CD8-positive, alpha-beta memory T cell (primary cell): Measurements from ENCODE around the gene BMPR2. TPM values are rescaled to one million over a fixed set of nuclear protein-coding genes. Genes with fewer than 3 reads are reported as not detected.
"Not testable (repeated sequence)": the region's sequence is repeated elsewhere in the genome, so short reads cannot be mapped to it uniquely, and the experiment has no call there.

ENCODE experiments used
- CTCF ChIA-PET: fragments of 350-600 bp; sonication (Branson Sonifier 250); formaldehyde crosslinking; loops from one replicate; lab custom pipeline; 2021; ENCODE audit warnings: antibody characterized with exemption; lab: Charles Lee
- POLR2A ChIA-PET: fragments of 350-600 bp; sonication (Branson Sonifier 250); formaldehyde crosslinking; loops from one replicate; lab custom pipeline; 2021; ENCODE audit warnings: antibody characterized with exemption; lab: Charles Lee
- DNase-seq, 5 donors: peaks; one replicate each; pipeline versions ENCODE4 v3.0.0 to v3.0.0-alpha.2; 2020 to 2022; ENCODE audit warnings: mixed read lengths in 1 of 5
- H3K27ac ChIP-seq: one replicate; pipeline ENCODE4 v1.7.0; 2013; ENCODE audit warnings: low read depth, mild to moderate bottlenecking, low read length, moderate library complexity
- H3K27me3 ChIP-seq: 2 replicates; pipeline ENCODE4 v1.7.0; 2013; ENCODE audit warnings: low read length, mild to moderate bottlenecking; ENCODE audit not compliant: insufficient read depth, poor library complexity, severe bottlenecking
- H3K36me3 ChIP-seq: 2 replicates; pipeline ENCODE4 v1.7.0; 2013; ENCODE audit warnings: mild to moderate bottlenecking, low read length, moderate library complexity; ENCODE audit not compliant: insufficient read depth
- H3K4me1 ChIP-seq: 2 replicates; pipeline ENCODE4 v1.7.0; 2013; ENCODE audit warnings: mild to moderate bottlenecking, low read length, moderate library complexity; ENCODE audit not compliant: insufficient read depth
- H3K4me3 ChIP-seq: 2 replicates; pipeline ENCODE4 v1.7.0; 2013; ENCODE audit warnings: mild to moderate bottlenecking, low read length
- H3K9me3 ChIP-seq: 2 replicates; pipeline ENCODE4 v1.7.0; 2013; ENCODE audit warnings: mild to moderate bottlenecking, low read length
- H3K27ac Mint-ChIP-seq, 8 donors: one replicate each; pipeline ENCODE4 v1.8.0; 2020 to 2021; ENCODE audit warnings: mixed read lengths in 8 of 8, mild to moderate bottlenecking in 6 of 8, inconsistent platforms in 3 of 8, moderate library complexity in 3 of 8
- H3K27me3 Mint-ChIP-seq, 2 donors: one replicate each; pipeline ENCODE4 v1.8.0; 2020 to 2021; ENCODE audit warnings: mixed read lengths in 2 of 2, mild to moderate bottlenecking in 1 of 2, moderate library complexity in 1 of 2
- H3K36me3 Mint-ChIP-seq, 3 donors: one replicate each; pipeline ENCODE4 v1.8.0; 2020 to 2021; ENCODE audit warnings: mixed read lengths in 3 of 3, inconsistent platforms in 1 of 3, mild to moderate bottlenecking in 1 of 3
- H3K4me1 Mint-ChIP-seq, 3 donors: one replicate each; pipeline ENCODE4 v1.8.0; 2020 to 2021; ENCODE audit warnings: mixed read lengths in 3 of 3, inconsistent platforms in 1 of 3, mild to moderate bottlenecking in 1 of 3
- H3K4me3 Mint-ChIP-seq, 7 donors: one replicate each; pipeline ENCODE4 v1.8.0; 2020 to 2021; ENCODE audit warnings: mixed read lengths in 7 of 7, mild to moderate bottlenecking in 6 of 7, moderate library complexity in 4 of 7, inconsistent platforms in 2 of 7
- H3K9me3 Mint-ChIP-seq, 5 donors: one replicate each; pipeline ENCODE4 v1.8.0; 2020 to 2022; ENCODE audit warnings: mixed read lengths in 5 of 5, mild to moderate bottlenecking in 3 of 5, moderate library complexity in 2 of 5, inconsistent platforms in 1 of 5
- polyA plus RNA-seq: library from polyadenylated mRNA; unstranded; fragments of 300-500 nt; fragmentation: Illumina TruSeq; gene quantifications from one replicate; pipeline ENCODE4 v1.2.3, GENCODE V29; 2021
- total RNA-seq, 2 experiments: library from RNA; stranded (reverse); gene quantifications; one replicate each; pipeline ENCODE4 v1.2.3, GENCODE V29; 2021

BMPR2 gene
- total and polyA plus RNA-seq, 3 experiments from 2014 or later: 3.1 to 9.7 (median 9.7) TPM

GRCh38 chr2:202546499-202547141 is 170.5 kb downstream of the BMPR2 start:
- H3K36me3 ChIP-seq, H3K9me3 ChIP-seq, POLR2A ChIA-PET, H3K9me3 Mint-ChIP-seq, H3K4me3 ChIP-seq, H3K4me1 ChIP-seq, H3K27ac ChIP-seq, H3K27me3 ChIP-seq, H3K36me3 Mint-ChIP-seq, CTCF ChIA-PET, H3K27ac Mint-ChIP-seq, H3K4me1 Mint-ChIP-seq, H3K4me3 Mint-ChIP-seq, H3K27me3 Mint-ChIP-seq, DNase-seq: not testable (repeated sequence)

DNA sequence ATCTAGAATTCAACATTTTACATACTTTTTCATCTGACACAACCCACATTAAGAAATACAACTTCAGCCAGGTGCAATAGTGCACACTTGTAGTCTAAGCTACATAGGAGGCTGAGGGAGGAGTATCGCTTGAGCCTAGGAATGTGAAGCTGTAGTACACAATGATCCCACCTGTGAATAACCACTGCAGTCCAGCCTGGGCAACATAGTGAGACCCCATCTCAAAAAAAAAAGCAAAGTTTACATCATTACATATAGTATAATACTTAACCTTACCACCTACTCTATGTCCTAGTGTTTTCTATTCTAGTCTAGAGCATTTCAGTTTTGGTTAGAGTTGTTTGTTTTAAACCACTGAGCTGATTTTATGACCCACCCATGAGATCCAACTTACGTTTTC is 172.1 kb downstream of the BMPR2 start:
- ChIA-PET POLR2A (interaction anchor here (0.6 kb wide), 1 partner anchor 757 kb away, joined by 3 read pairs; no protein-coding TSS in a partner anchor), CTCF (no interaction called here)
- no peaks in the 10 kb centered on the region for H3K9me3 ChIP-seq
- Mint-ChIP-seq H3K9me3 (no peaks in the 10 kb centered on the region), H3K27me3 (no peaks in the 10 kb centered on the region), H3K4me3 (no peak overlapping the region), H3K4me1 (no peaks in the 10 kb centered on the region), H3K27ac (no peak overlapping the region), H3K36me3 (peaks cover 8 to 19% (median 9%) of the 10 kb centered on the region in 3 donors)
- H3K36me3 ChIP-seq: no peaks in the 10 kb centered on the region
- DNase-seq: no peak
- no peak overlapping the region for H3K27ac ChIP-seq
- no peaks in the 10 kb centered on the region for H3K27me3 ChIP-seq
- H3K4me1 ChIP-seq: no peaks in the 10 kb centered on the region
- no peak overlapping the region for H3K4me3 ChIP-seq

DNA sequence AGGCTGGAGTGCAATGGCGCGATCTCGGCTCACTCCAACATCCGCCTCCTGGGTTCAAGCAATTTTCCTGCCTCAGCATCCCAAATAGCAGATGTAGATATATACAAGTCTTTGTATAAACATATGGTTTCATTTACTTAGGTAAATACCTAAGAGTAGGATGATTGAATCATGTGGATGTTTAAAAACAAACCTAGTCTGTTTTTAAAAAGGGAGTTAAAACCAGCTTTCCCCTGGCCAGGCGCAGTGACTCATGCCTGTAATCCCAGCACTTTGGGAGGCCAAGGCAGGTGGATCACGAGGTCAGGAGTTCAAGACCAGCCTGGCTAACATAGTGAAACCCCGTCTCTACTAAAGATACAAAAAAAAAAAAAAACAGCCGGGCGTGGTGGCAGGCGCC is 174.9 kb downstream of the BMPR2 start:
- H3K27ac Mint-ChIP-seq, H3K9me3 Mint-ChIP-seq, H3K4me3 Mint-ChIP-seq, H3K4me1 ChIP-seq, DNase-seq, H3K27me3 Mint-ChIP-seq, H3K27ac ChIP-seq, H3K4me1 Mint-ChIP-seq, H3K4me3 ChIP-seq, H3K36me3 ChIP-seq, H3K9me3 ChIP-seq, POLR2A ChIA-PET, CTCF ChIA-PET, H3K27me3 ChIP-seq: not testable (repeated sequence)
- peaks cover 19 to 42% (median 19%) of the 10 kb centered on the region in 3 donors for H3K36me3 Mint-ChIP-seq

DNA sequence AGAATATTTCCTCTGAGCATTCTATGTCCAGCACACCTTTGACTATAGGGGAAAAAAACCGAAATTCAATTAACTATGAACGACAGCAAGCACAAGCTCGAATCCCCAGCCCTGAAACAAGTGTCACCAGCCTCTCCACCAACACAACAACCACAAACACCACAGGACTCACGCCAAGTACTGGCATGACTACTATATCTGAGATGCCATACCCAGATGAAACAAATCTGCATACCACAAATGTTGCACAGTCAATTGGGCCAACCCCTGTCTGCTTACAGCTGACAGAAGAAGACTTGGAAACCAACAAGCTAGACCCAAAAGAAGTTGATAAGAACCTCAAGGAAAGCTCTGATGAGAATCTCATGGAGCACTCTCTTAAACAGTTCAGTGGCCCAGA is 179.2 kb downstream of the BMPR2 start:
- DNase-seq: no peak
- no peaks in the 10 kb centered on the region for H3K27me3 ChIP-seq
- Mint-ChIP-seq H3K36me3 (peaks cover 18 to 51% (median 19%) of the 10 kb centered on the region in 3 donors), H3K27ac (peak overlapping the region in 3 of 8 donors; percentile 3 to 34 (median 24)), H3K4me3 (no peak overlapping the region), H3K27me3 (no peaks in the 10 kb centered on the region), H3K9me3 (no peaks in the 10 kb centered on the region), H3K4me1 (no peaks in the 10 kb centered on the region)
- H3K4me1 ChIP-seq: no peaks in the 10 kb centered on the region
- no peak overlapping the region for H3K4me3 ChIP-seq
- CTCF ChIA-PET: no interaction called here
- peaks cover 12% of the 10 kb centered on the region for H3K36me3 ChIP-seq
- H3K27ac ChIP-seq: no peak overlapping the region
- H3K9me3 ChIP-seq: no peaks in the 10 kb centered on the region
- POLR2A ChIA-PET: no interaction called here

DNA sequence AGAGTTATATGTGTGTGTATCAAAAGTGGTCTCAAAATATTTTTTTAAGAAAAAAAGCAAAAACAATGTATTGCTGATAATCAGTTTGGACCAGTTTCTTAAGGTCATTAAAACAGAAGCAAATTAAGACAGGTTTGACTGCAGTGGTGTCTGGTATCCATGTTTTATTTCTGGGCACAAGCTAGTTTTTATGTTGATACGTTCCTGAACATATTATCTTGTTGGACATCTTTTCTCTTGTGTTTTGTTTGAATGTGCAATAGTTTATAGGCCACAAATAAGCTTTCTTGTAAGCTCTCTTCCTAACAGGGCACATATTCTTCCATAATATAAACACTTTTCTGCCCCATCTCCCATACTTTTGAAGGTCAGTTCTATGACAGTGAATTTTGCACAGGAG is 184.1 kb downstream of the BMPR2 start:
- Mint-ChIP-seq H3K27ac (no peak overlapping the region), H3K4me1 (no peaks in the 10 kb centered on the region), H3K4me3 (no peak overlapping the region), H3K36me3 (peaks cover 6 to 27% (median 10%) of the 10 kb centered on the region in 3 donors), H3K27me3 (no peaks in the 10 kb centered on the region), H3K9me3 (no peaks in the 10 kb centered on the region)
- H3K27ac ChIP-seq: no peak overlapping the region
- H3K9me3 ChIP-seq: no peaks in the 10 kb centered on the region
- DNase-seq: no peak
- no peaks in the 10 kb centered on the region for H3K4me1 ChIP-seq
- peaks cover 11% of the 10 kb centered on the region for H3K36me3 ChIP-seq
- ChIA-PET CTCF (interaction anchor here (1.0 kb wide), 1 partner anchor 11 kb away, joined by 3 read pairs; no protein-coding TSS in a partner anchor), POLR2A (no interaction called here)
- H3K27me3 ChIP-seq: no peaks in the 10 kb centered on the region
- H3K4me3 ChIP-seq: no peak overlapping the region

GRCh38 chr2:202564226-202564625 is 188.1 kb downstream of the BMPR2 start:
- no peaks in the 10 kb centered on the region for H3K27me3 ChIP-seq
- no peaks in the 10 kb centered on the region for H3K36me3 ChIP-seq
- no peak overlapping the region for H3K4me3 Mint-ChIP-seq
- peaks cover 0 to 9% (median 1%) of the 10 kb centered on the region in 3 donors for H3K36me3 Mint-ChIP-seq
- DNase-seq: no peak
- no peaks in the 10 kb centered on the region for H3K9me3 ChIP-seq
- no peaks in the 10 kb centered on the region for H3K4me1 Mint-ChIP-seq
- H3K9me3 Mint-ChIP-seq: no peaks in the 10 kb centered on the region
- H3K27ac ChIP-seq: no peak overlapping the region
- H3K27me3 Mint-ChIP-seq: no peaks in the 10 kb centered on the region
- H3K4me1 ChIP-seq: no peaks in the 10 kb centered on the region
- peak overlapping the region in 1 of 8 donors; percentile 20 for H3K27ac Mint-ChIP-seq
- H3K4me3 ChIP-seq: no peak overlapping the region
- ChIA-PET POLR2A (no interaction called here), CTCF (no interaction called here)

GRCh38 chr2:202566286-202566685 is 190.2 kb downstream of the BMPR2 start:
- no peaks in the 10 kb centered on the region for H3K36me3 ChIP-seq
- no peak for DNase-seq
- peaks cover 0 to 1% (median 0%) of the 10 kb centered on the region in 3 donors for H3K36me3 Mint-ChIP-seq
- H3K4me1 Mint-ChIP-seq: no peaks in the 10 kb centered on the region
- H3K27ac ChIP-seq: no peak overlapping the region
- H3K4me3 Mint-ChIP-seq: no peak overlapping the region
- no peak overlapping the region for H3K27ac Mint-ChIP-seq
- H3K9me3 Mint-ChIP-seq: no peaks in the 10 kb centered on the region
- ChIA-PET POLR2A (no interaction called here), CTCF (interaction anchor here (0.9 kb wide), 1 partner anchor 40 kb away, joined by 3 read pairs; no protein-coding TSS in a partner anchor)
- no peaks in the 10 kb centered on the region for H3K27me3 ChIP-seq
- H3K27me3 Mint-ChIP-seq: no peaks in the 10 kb centered on the region
- no peaks in the 10 kb centered on the region for H3K9me3 ChIP-seq
- no peaks in the 10 kb centered on the region for H3K4me1 ChIP-seq
- no peak overlapping the region for H3K4me3 ChIP-seq

- peaks cover 0 to 5% of the 10 kb centered on the region in 2 donors for H3K27me3 Mint-ChIP-seq
- no peaks in the 10 kb centered on the region for H3K9me3 Mint-ChIP-seq
- H3K27ac Mint-ChIP-seq: no peak overlapping the region
- no peaks in the 10 kb centered on the region for H3K4me1 Mint-ChIP-seq
- Histone ChIP-seq H3K4me3 (no peak overlapping the region), H3K36me3 (no peaks in the 10 kb centered on the region), H3K4me1 (no peaks in the 10 kb centered on the region), H3K27me3 (no peaks in the 10 kb centered on the region), H3K27ac (no peak overlapping the region), H3K9me3 (no peaks in the 10 kb centered on the region)
- ChIA-PET POLR2A (no interaction called here), CTCF (interaction anchor here (0.6 to 2.0 kb wide), 5 partner anchors 14 to 1240 kb away, joined by 3 to 7 read pairs (median 3); partner anchors contain the start of gene CYP20A1)
- H3K4me3 Mint-ChIP-seq: no peak overlapping the region
- H3K36me3 Mint-ChIP-seq: no peaks in the 10 kb centered on the region
- DNase-seq: no peak
Observed at GRCh38 chr2:202574541-202574940, 198.4 kb downstream of the BMPR2 start.
